Sigmoid colon (tissue), 4 donors: ENCODE results near the gene CASR.

Experiments
- EP300 ChIP-seq, 4 donors: sonication (generic); formaldehyde crosslinking; IDR thresholded peaks; one replicate each; pipeline ENCODE4 v1.6.1; 2017; ENCODE audit warnings: antibody characterized with exemption in 4 of 4
- POLR2A ChIP-seq, 2 donors: fragments of 450-650 bp; IDR thresholded peaks; one replicate each; pipeline ENCODE4 v1.6.1; 2016; ENCODE audit warnings: antibody characterized with exemption in 2 of 2, mild to moderate bottlenecking in 2 of 2, moderate library complexity in 2 of 2
- TF ChIP-seq, protein P1 (sequence below), 4 experiments: fragments of 450-650 bp in 3 of 4; fragments of 200-600 bp in 1 of 4; IDR thresholded peaks; one replicate each; pipeline ENCODE4 v1.5.1; 2016 to 2019; ENCODE audit warnings: antibody characterized with exemption in 4 of 4, mild to moderate bottlenecking in 3 of 4, moderate library complexity in 2 of 4

DNA sequence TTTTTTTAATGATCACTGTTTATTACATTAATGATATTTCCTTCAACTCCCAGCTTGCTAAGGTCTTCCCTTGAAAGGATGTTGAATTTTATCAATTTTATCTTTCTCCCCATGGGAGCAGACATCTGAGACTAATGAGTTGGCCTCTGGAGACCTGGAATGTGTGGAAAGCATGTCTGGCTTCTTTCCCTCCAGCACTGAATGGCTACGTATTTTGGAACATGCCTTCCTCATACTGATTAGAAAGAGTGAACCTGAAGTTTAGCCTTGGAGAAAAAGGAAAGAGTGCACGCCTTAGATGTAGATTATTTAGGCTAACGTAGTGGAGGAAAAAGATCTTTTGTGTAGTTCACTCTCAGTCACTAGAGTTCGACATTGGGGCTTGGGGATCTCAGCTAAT is 25.1 kb downstream of the CASR start:
- TF ChIP-seq, protein P1, sequence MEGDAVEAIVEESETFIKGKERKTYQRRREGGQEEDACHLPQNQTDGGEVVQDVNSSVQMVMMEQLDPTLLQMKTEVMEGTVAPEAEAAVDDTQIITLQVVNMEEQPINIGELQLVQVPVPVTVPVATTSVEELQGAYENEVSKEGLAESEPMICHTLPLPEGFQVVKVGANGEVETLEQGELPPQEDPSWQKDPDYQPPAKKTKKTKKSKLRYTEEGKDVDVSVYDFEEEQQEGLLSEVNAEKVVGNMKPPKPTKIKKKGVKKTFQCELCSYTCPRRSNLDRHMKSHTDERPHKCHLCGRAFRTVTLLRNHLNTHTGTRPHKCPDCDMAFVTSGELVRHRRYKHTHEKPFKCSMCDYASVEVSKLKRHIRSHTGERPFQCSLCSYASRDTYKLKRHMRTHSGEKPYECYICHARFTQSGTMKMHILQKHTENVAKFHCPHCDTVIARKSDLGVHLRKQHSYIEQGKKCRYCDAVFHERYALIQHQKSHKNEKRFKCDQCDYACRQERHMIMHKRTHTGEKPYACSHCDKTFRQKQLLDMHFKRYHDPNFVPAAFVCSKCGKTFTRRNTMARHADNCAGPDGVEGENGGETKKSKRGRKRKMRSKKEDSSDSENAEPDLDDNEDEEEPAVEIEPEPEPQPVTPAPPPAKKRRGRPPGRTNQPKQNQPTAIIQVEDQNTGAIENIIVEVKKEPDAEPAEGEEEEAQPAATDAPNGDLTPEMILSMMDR (IDR thresholded peaks at IDR 0.05), result no peak
- TF ChIP-seq EP300 (IDR thresholded peaks at IDR 0.05), result no peak
- no peak for TF ChIP-seq POLR2A (IDR thresholded peaks at IDR 0.05)
